Bronchial epithelial cell (primary cell): ENCODE measurements around the gene CELSR2. TPM values are rescaled to one million over a fixed set of nuclear protein-coding genes. Genes with fewer than 3 reads are reported as not detected.
A peak's percentile ranks its signal among the peaks of the same experiment; 100 is the strongest.

Source experiments
- DNase-seq: peaks from one replicate; pipeline ENCODE4 v3.0.0-alpha.2; 2010; ENCODE audit warnings: low read depth
- FAIRE-seq: peaks from 2 replicates; lab custom pipeline; 2011; peaks lifted over from hg19 to GRCh38; lab: Jason Lieb, UNC
- H3K27me3 ChIP-seq: 2 replicates; pipeline ENCODE4 v1.5.1; 2011; ENCODE audit warnings: low read length; ENCODE audit not compliant: control insufficient read depth, insufficient read depth
- H3K36me3 ChIP-seq: 2 replicates; pipeline ENCODE4 v1.5.1; 2011; ENCODE audit warnings: low read length; ENCODE audit not compliant: control insufficient read depth, insufficient read depth
- H3K4me3 ChIP-seq: 2 replicates; pipeline ENCODE4 v1.5.1; 2011; ENCODE audit warnings: mild to moderate bottlenecking, low read depth, low read length, control low read depth
- CTCF ChIP-seq: IDR thresholded peaks from 2 replicates; pipeline ENCODE4 v1.5.1; 2011; ENCODE audit warnings: mild to moderate bottlenecking, moderate library complexity, low read length, control low read depth, inconsistent platforms; ENCODE audit not compliant: insufficient read depth, severe bottlenecking
- total RNA-seq: library from RNA; depleted of rRNA; stranded (reverse); fragments of >200 nt; gene quantifications from 2 replicates; pipeline ENCODE4 v1.2.1, GENCODE V29; 2014

The CELSR2 gene
- total RNA-seq, 1 donor from 2014 or later, result 9.2 TPM

DNA sequence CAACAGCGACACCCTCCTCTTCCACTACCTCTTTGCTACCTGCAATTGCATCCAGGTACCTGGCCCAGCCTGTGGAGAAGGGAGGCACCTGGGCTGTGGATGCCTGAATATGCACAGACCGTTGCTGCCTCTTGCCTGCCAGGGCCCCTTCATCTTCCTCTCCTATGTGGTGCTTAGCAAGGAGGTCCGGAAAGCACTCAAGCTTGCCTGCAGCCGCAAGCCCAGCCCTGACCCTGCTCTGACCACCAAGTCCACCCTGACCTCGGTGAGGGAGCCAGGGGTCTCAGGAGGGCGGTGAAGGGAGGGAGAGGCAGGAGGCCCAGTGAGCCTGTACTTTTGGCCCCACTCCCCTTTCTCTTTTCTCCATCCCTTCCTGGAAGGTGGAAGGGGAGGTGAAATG, 22.1 kb downstream of the CELSR2 start:
- TF ChIP-seq CTCF, result no peak
- Histone ChIP-seq H3K27me3 (no peaks in the 10 kb centered on the region), H3K36me3 (peaks cover 51% of the 10 kb centered on the region), H3K4me3 (no peak overlapping the region)
- FAIRE-seq (no peak), DNase-seq (no peak)

GRCh38 chr1:109272021-109272799, 22.9 kb downstream of the CELSR2 start:
- FAIRE-seq, result no peak
- no peak for TF ChIP-seq CTCF
- H3K36me3 ChIP-seq, result peaks cover 49% of the 10 kb centered on the region
- DNase-seq, result no peak
- no peak overlapping the region for H3K4me3 ChIP-seq
- H3K27me3 ChIP-seq, result no peaks in the 10 kb centered on the region

- no peaks in the 10 kb centered on the region for H3K27me3 ChIP-seq
- FAIRE-seq, result no peak
- DNase-seq, result no peak
- peaks cover 42% of the 10 kb centered on the region for H3K36me3 ChIP-seq
- TF ChIP-seq CTCF, result no peak
- H3K4me3 ChIP-seq, result peak overlapping the region; percentile 19
These were observed 23.6 kb downstream of the CELSR2 start for GRCh38 chr1:109272831-109273547.

DNA sequence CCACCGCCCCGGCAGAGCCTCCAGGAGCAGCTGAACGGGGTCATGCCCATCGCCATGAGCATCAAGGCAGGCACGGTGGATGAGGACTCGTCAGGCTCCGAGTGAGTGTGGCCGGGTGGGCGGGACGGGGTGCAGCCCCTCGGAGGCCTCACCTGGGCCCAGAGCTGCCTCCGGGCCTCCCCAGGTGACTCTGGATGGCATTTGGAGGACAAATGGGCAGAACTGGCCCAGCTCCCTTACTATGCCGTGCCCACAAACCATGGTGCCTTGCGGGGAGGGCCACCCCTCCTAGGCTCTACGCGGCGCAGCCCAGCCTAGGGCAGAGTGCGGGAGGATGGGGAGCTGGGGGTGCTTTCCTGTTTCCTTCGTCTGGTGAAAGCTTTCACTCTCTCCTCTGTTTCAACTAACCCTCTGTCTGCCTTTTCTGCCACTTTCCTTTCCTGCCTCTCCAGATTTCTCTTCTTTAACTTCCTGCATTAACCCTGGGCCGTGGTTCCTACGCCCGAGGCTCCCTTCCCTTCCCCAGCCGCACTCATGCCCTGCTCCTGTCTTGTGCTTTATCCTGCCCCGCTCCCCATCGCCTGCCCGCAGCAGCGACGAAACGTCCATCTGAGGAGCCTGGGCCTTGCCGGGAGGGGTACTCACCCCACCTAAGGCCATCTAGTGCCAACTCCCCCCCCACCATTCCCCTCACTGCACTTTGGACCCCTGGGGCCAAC, 24.4 kb downstream of the CELSR2 start:
- FAIRE-seq (no peak), DNase-seq (no peak)
- TF ChIP-seq CTCF, result no peak
- H3K27me3 ChIP-seq, result no peaks in the 10 kb centered on the region
- peak overlapping the region; percentile 19 for H3K4me3 ChIP-seq
- H3K36me3 ChIP-seq, result peaks cover 36% of the 10 kb centered on the region

- no peak for FAIRE-seq
- peak; percentile 95 for DNase-seq
- H3K36me3 ChIP-seq, result peaks cover 28% of the 10 kb centered on the region
- TF ChIP-seq CTCF, result no peak
- no peaks in the 10 kb centered on the region for H3K27me3 ChIP-seq
- no peak overlapping the region for H3K4me3 ChIP-seq
These were observed 25.5 kb downstream of the CELSR2 start for GRCh38 chr1:109274533-109275476.
